Measurements from ENCODE around the gene SLC43A2.

The SLC43A2 gene

DNA sequence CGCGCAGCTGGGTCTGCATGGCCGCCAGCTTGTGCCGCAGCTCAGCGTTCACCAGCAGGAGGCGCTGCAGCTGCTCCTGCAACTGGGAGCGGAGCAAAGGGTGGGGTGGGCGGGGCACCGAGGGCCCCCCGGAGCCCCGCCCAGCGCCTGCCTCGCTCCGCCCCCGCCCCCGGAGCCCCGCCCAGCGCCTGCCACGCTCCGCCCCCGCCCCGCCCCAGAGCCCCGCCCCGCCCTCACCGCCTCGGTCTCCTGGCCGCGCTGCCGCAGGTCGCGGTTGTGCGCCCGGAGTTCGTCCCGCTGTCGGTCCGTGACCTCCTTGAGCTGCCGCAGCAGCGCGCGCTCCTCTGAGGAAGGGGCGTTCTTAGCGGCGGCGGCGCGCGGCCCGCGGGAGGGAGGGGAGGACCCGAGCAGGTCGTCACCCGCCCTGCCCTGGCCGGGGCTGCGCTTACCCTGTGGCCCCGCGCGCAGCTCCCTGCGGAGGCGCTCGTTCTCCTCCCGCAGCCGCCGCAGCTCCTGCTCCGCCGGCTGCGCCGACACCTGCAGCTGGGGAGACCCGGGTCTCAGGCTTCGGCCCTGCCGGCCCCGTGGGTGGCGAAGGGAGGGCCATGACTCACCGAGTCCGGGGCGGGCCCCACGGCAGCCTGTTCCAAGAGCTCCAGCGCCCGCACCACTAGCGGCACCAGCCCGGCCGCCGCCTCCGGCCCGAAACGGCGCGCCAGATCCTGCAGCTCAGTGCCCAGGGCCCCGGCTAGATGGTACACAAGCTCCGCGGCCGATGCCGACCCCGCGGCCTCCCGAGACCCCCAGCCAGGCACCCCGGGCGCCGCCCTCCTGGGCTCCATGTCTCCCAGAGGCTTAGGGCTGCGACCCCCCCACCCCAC is 20.6 kb upstream of the SLC43A2 start:
- ATAC-seq (replicated peaks), result peak; percentile 79
- Mint-ChIP-seq H3K36me3 (ENCODE audit: insufficient read depth) (peaks cover 37% of the 10 kb centered on the region), H3K4me3 (peak overlapping the region; percentile 67 to 69), H3K9me3 (no peaks in the 10 kb centered on the region), H3K27me3 (no peaks in the 10 kb centered on the region), H3K27ac (no peak overlapping the region), H3K4me1 (ENCODE audit: low read depth in 2 of 2) (peaks cover 16 to 18% of the 10 kb centered on the region in 2 donors)
- DNase-seq, result peak; percentile 92 to 95 (median 93)

DNA sequence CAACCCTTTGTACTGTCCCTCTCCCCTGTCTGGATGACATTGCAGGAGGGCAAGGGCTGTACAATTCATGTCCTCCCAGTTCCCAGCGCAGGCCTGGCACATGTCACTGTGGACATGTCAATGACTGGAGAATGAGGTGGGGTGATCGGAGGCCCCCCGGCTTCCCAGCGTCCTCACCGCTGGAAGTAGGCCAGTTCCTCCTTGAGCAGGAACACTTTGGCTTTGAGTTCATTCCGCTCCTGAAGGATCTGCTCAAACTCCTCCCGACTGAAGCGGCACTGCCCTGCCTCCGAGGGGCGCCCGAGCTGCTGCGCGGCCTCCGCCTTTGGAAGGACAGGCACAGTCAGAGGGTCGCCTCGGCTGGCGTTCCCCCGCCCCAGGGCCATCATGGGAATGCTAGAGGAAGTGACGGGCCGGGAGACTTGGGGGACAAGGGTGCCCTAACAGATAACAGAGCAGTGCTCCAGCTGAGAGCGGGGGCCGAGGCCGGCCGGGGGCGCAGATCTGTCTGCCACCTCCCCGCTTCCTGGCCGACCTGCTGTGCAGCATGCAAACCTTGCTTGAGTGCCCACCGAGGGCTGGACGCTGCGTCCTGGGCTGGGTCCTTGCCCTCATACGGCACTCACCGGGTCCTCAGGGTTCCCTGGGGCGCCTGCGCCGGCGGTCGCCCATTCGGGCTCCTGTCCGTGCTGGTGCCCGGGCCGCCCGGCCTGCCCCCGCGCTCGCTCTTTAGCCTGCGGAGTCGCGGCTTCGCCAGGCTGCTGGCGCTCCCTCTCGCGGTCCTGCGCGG is 19.7 kb upstream of the SLC43A2 start:
- H3K4me3 Mint-ChIP-seq, result peak overlapping the region; percentile 67 to 69
- no peaks in the 10 kb centered on the region for H3K9me3 Mint-ChIP-seq
- peak; percentile 3 for ATAC-seq (replicated peaks)
- H3K4me1 Mint-ChIP-seq (ENCODE audit: low read depth in 2 of 2), result peaks cover 19 to 20% of the 10 kb centered on the region in 2 donors
- H3K36me3 Mint-ChIP-seq (ENCODE audit: insufficient read depth), result peaks cover 30% of the 10 kb centered on the region
- no peak overlapping the region for H3K27ac Mint-ChIP-seq
- DNase-seq, result no peak
- H3K27me3 Mint-ChIP-seq, result no peaks in the 10 kb centered on the region

DNA sequence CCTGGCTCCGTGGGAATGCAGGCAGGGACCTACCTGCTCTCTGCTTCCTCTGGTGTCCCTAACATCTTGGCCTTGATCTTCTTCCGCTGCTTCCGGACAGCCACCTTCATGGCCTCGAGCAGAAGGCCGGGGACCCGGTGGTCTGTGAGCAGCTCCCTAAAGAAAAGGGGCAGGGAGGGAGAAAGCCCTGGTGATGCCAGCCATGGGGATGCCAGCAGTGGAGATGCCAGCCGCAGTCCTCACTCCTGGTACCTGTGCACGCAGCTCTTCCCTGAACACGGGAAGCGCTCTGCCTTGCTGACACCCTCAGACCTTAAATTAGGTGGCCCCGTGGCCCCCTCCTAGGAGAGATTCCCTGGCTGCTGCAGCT is 19.2 kb upstream of the SLC43A2 start:
- Mint-ChIP-seq H3K36me3 (ENCODE audit: insufficient read depth) (peaks cover 27% of the 10 kb centered on the region), H3K9me3 (no peaks in the 10 kb centered on the region), H3K27ac (no peak overlapping the region), H3K4me1 (ENCODE audit: low read depth in 2 of 2) (peaks cover 19% of the 10 kb centered on the region in 2 donors), H3K27me3 (no peaks in the 10 kb centered on the region), H3K4me3 (peak overlapping the region; percentile 67 to 69)
- no peak for ATAC-seq (replicated peaks)
- DNase-seq, result no peak

DNA sequence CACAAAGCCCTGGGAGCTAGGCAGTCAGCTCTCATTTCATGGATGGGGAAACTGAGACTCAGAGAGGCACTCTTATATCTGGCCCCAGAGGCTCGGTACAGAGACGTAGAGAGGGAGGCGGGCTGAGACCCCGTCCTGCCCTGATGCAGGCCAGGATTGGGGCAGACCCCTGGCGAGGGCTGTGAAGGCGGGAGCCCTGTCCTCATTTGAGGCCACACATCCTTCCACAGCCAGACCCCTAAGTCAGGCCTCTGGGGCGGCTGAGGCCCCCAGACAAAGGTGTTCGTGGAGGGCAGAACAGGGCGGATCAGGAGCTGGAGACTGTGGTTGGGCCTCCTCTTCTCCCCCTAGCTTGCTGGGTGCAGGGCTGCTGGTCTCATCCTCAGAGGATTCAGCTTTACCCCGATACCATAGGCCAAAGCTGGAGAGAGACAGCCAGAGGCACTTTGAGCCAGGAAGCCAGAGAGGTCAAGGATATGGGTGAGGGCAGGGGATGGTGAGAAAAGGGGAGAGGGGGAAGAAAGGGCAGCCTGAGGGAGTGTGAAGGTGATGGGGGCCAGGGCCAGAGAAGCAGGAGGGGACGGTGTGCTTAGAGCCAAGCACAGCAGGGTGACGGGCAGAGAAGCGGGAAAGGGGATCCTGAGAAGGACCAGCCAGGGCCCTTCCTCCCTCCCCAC is 17.7 kb upstream of the SLC43A2 start:
- H3K9me3 Mint-ChIP-seq, result no peaks in the 10 kb centered on the region
- H3K4me3 Mint-ChIP-seq, result peak overlapping the region in 1 of 2 donors; percentile 63
- no peaks in the 10 kb centered on the region for H3K27me3 Mint-ChIP-seq
- H3K36me3 Mint-ChIP-seq (ENCODE audit: insufficient read depth), result peaks cover 16% of the 10 kb centered on the region
- H3K27ac Mint-ChIP-seq, result no peak overlapping the region
- ATAC-seq (replicated peaks) (no peak), DNase-seq (no peak)
- H3K4me1 Mint-ChIP-seq (ENCODE audit: low read depth in 2 of 2), result peaks cover 18 to 19% of the 10 kb centered on the region in 2 donors

DNA sequence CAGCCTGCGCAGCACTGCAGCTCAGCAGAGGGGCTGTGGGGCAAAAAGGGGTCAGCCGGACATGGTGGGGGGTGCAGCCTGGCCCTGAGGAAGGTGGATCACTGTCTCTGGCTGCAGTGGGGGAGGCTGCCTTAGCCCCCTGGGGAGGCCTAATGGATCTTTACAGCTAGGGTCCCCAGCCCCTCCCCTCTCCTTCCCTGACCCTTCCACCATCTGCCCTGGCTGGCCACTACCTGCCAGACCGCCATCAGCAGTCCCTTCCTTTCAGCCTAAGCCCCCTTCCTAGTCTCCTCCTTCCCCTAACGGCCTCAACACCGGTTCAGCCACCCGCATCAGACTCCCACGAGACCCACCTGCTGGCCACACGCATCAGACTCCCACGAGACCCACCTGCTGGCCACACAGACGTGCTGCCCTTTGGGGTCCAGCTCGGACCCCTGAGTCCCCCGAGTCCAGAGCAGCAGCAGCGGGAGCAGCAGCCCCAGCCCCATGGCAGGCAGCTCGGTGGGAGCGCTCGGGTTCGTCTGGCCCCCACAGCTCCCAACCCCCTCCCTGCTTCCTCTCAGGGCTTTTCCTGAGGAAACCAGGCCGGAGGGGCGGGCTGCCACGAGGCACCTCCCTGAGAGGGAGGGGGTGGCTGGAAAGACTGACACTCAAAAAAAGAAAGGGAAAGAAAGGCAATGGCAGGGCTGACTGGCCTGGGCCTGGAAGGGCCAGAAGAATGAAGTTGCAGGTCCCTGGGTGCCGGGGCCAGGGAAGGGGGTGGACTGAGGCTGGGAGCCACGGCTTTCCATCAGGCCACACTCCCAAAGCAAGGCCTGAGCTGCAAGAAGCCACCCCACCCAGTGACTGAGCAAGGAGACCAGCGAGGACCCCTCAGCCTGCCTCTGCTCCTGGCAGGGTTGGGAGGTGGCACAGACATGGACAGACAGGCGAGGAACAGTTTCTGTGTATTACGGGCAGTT is 16.9 kb upstream of the SLC43A2 start, which contains the start of gene SCARF1:
Gene SCARF1, minus strand, starts transcription at position 526 of the 965 bp plus-strand sequence. Its CDS starts 35 bp downstream, at position 491.
- H3K27ac Mint-ChIP-seq, result peak within 1 kb of the TSS in 1 of 2 donors; percentile 90
- peak within 1 kb of the TSS; percentile 80 to 92 for H3K4me3 Mint-ChIP-seq
- ATAC-seq (replicated peaks) (no peak), DNase-seq (no peak)
- H3K36me3 Mint-ChIP-seq (ENCODE audit: insufficient read depth), result peaks cover 15% of the 10 kb centered on the region
- no peaks in the 10 kb centered on the region for H3K9me3 Mint-ChIP-seq
- H3K27me3 Mint-ChIP-seq, result no peaks in the 10 kb centered on the region
- H3K4me1 Mint-ChIP-seq (ENCODE audit: low read depth in 2 of 2), result peaks cover 18 to 22% of the 10 kb centered on the region in 2 donors

DNA sequence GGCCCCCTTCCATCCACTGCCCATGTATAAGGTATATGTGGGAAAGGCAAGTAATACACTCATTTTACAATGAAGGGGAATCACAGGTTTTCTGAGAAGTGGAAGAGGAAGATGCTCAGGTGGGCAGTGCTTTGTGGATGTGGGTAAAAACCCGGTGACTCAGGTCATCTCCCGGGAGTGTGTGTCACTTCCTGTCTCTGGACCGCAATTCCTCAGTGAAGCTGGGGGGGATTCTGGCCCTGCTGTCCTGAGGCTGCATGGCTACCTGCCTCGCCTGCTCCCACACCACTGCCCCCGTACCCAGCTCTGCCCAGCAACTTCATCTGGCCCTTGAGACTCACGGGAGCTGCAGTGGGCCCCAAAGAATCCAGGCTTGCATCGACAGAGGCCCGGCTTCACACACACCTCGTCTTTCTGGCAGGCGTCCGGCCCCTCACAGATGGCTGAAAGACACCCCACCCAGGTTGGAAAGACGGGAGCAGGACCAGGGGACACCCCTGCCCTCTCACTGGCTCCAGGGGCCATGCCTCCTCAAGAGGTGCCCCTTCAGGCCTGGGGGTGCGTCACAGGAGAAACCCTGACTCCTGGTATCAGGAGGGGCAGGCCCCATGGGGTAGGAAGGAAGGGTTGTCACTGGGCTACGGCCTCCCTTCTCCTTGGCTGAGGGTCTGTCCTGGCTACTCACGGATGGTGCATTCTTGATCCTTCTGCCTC is 16.0 kb upstream of the SLC43A2 start:
- peak overlapping the region; percentile 80 to 92 for H3K4me3 Mint-ChIP-seq
- DNase-seq (no peak), ATAC-seq (replicated peaks) (no peak)
- peaks cover 18 to 22% of the 10 kb centered on the region in 2 donors for H3K4me1 Mint-ChIP-seq (ENCODE audit: low read depth in 2 of 2)
- peak overlapping the region in 1 of 2 donors; percentile 90 for H3K27ac Mint-ChIP-seq
- no peaks in the 10 kb centered on the region for H3K27me3 Mint-ChIP-seq
- H3K36me3 Mint-ChIP-seq (ENCODE audit: insufficient read depth), result peaks cover 11% of the 10 kb centered on the region
- H3K9me3 Mint-ChIP-seq, result no peaks in the 10 kb centered on the region

DNA sequence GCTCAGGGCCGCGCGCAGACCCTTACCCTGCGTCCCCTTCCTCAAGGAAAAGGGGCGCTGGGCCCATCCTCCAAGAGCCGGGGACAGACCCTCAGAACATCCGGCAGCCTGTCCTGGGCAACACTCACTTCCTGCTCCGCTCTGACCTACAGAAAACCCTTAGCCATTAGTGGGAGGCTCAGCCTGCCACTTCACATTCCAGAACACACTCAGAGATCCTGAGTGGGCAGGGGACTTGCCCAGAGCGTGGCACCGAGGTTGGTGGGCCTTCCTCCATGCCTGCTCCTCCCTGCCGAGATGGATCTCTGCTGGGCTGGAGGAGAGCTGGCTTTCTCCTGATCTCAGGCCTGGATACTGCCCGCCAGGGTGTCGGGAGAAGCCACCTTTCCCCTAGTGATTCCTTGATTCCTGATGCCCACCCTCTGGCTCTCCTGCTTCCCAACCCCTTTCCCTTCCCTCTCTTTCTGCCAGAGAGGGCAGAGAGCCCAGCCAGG is 15.4 kb upstream of the SLC43A2 start:
- peaks cover 11% of the 10 kb centered on the region for H3K36me3 Mint-ChIP-seq (ENCODE audit: insufficient read depth)
- no peaks in the 10 kb centered on the region for H3K9me3 Mint-ChIP-seq
- H3K4me3 Mint-ChIP-seq, result peak overlapping the region; percentile 80 to 92
- ATAC-seq (replicated peaks), result no peak
- H3K4me1 Mint-ChIP-seq (ENCODE audit: low read depth in 2 of 2), result peaks cover 18 to 22% of the 10 kb centered on the region in 2 donors
- DNase-seq, result no peak
- peak overlapping the region in 1 of 2 donors; percentile 90 for H3K27ac Mint-ChIP-seq
- no peaks in the 10 kb centered on the region for H3K27me3 Mint-ChIP-seq

DNA sequence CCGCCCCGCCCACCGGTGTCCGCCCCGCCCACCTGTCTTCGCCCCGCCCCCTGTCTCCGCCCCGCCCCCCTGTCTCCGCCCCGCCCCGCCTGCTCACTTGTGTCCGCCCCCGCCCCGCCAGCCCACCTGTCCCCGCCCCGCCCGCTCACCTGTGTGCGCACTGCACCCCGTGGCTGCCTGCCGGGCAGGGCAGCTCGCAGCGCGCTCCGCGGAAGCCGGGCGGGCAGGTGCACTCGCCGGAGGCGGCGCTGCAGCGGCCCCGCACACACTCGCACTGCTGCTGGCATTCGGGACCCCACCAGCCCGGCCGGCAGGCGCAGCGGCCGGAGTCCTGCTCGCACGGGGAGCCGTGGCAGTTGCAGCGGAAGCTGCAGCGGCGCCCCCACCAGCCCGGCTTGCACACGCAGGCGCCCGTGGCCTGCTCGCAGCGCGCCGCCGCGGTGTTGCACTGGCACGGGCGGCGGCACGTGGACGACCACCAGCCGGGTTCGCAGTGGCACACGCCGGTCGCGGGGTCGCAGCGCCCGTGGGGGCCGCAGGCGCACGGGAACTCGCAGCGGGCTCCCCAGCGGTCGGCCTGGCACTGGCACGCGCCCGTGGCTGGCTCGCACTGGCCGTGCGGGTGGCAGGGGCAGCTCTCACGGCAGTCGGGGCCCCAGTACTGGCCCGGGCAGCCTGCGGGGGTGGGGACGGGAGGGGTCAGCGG is 14.8 kb upstream of the SLC43A2 start:
- H3K9me3 Mint-ChIP-seq, result no peaks in the 10 kb centered on the region
- peak; percentile 50 to 59 (median 54) for DNase-seq
- peak overlapping the region; percentile 80 to 92 for H3K4me3 Mint-ChIP-seq
- peaks cover 18 to 22% of the 10 kb centered on the region in 2 donors for H3K4me1 Mint-ChIP-seq (ENCODE audit: low read depth in 2 of 2)
- H3K36me3 Mint-ChIP-seq (ENCODE audit: insufficient read depth), result peaks cover 11% of the 10 kb centered on the region
- no peak overlapping the region for H3K27ac Mint-ChIP-seq
- ATAC-seq (replicated peaks), result peak; percentile 74
- no peaks in the 10 kb centered on the region for H3K27me3 Mint-ChIP-seq

DNA sequence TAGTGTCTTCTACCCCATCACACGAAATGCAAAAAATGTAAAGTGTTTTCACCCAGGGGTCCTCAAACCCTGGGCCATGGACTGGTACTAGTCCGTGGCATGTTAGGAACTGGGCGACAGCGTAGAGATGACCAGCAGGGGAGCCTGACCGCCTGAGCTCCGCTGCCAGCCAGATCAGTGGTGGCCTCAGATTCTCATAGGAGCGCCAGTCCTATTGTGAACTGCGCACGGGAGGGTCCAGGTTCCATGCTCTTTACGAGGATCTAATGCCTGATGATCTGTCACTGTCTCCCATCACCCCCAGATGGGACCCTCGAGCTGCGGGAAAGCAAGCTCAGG is 12.4 kb upstream of the SLC43A2 start:
- Mint-ChIP-seq H3K4me3 (no peak overlapping the region), H3K27me3 (no peaks in the 10 kb centered on the region), H3K27ac (no peak overlapping the region), H3K9me3 (no peaks in the 10 kb centered on the region), H3K4me1 (ENCODE audit: low read depth in 2 of 2) (peaks cover 12 to 18% of the 10 kb centered on the region in 2 donors), H3K36me3 (ENCODE audit: insufficient read depth) (peaks cover 11% of the 10 kb centered on the region)
- ATAC-seq (replicated peaks) (no peak), DNase-seq (no peak)

DNA sequence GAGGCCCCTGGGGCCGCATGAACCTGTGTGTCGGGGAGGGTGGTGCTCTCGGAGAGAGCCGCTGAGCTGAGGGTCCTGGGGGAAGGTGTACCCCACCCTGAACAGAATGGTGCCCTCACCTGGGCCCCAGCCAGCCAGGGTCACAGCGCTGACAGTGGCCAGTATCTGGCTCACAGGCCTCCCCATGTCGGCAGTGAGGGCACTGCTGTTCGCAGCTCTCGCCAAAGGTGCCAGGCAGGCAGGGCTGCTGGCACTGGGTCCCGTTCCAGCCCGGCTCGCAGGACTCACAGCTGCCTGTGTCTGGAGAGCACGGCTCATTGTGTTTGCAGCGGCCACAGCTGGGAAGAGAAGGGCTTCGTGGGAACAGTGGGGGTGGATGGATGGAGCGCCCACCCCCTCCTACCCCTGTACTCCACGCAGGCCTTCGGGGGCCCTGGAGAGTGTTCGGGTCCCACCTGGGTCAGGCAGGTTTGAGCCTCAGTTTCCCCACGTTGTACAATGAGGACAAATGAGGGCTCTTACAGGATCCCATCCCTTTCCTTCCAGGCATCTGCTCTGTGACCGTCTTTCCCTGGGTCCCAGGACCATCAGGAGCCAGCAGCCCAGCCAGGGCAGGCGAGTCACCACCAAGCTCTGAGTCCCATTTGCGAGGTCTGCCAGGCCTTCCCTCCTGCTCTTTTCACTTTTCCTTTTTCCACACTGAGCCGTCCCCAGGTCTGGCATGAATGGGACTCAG is 11.9 kb upstream of the SLC43A2 start:
- Mint-ChIP-seq H3K4me1 (ENCODE audit: low read depth in 2 of 2) (peaks cover 8 to 14% of the 10 kb centered on the region in 2 donors), H3K36me3 (ENCODE audit: insufficient read depth) (peaks cover 11% of the 10 kb centered on the region), H3K9me3 (no peaks in the 10 kb centered on the region), H3K27ac (no peak overlapping the region), H3K4me3 (no peak overlapping the region), H3K27me3 (no peaks in the 10 kb centered on the region)
- no peak for DNase-seq
- ATAC-seq (replicated peaks), result no peak
